GM10248 (cell line): Measurements from ENCODE around the gene BBOX1.

Source experiments
- CTCF ChIA-PET: fragments of 300-600 bp; sonication (Branson Sonifier 250); formaldehyde crosslinking; extraction: SDS; loops from one replicate; lab custom pipeline; 2021; ENCODE audit warnings: antibody characterized with exemption; lab: Yijun Ruan, JAX
- POLR2A ChIA-PET: fragments of 350-650 bp; sonication (Branson Sonifier 250); formaldehyde crosslinking; extraction: SDS; loops from one replicate; lab custom pipeline; 2020; ENCODE audit warnings: antibody characterized with exemption; lab: Yijun Ruan, JAX
- DNase-seq: peaks from one replicate; pipeline ENCODE4 v3.0.0; 2012; ENCODE audit errors: extremely low spot score
- TF ChIP-seq, protein P1 (sequence below): IDR thresholded peaks from 2 replicates; pipeline ENCODE4 v1.5.1; 2012; ENCODE audit warnings: mild to moderate bottlenecking, low read depth; ENCODE audit errors: extremely low read depth, missing control alignments, control extremely low read depth

The BBOX1 gene

DNA sequence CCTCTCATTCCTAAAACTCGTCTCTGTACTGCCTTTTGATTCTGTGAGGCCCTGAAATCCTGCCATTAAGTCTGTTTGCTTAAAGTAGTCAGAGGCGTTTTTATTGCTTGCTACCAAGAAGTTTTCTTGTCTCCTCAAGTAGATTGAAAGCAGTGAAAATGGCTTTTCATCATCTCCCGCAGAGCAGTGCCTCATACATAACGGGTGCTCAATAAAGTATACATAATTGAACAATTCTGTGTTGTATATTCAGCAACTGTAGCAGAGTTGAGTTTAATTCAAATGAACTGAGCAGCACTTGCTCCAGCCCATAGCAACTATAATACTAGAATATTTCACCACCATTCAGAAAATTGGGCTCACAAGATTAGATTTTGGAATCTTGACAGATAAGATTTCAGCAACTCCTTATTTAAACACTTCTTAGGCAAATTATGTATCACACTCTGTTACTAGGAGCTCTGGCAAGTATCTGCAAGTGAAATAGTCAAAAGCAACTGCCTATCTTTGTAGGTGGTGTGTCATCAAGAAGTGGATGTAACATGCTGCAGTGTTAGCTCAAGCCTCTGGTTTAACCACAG lies 26.7 kb upstream of the BBOX1 start:
- POLR2A ChIA-PET, result no interaction called here
- no peak for DNase-seq
- TF ChIP-seq, protein P1, sequence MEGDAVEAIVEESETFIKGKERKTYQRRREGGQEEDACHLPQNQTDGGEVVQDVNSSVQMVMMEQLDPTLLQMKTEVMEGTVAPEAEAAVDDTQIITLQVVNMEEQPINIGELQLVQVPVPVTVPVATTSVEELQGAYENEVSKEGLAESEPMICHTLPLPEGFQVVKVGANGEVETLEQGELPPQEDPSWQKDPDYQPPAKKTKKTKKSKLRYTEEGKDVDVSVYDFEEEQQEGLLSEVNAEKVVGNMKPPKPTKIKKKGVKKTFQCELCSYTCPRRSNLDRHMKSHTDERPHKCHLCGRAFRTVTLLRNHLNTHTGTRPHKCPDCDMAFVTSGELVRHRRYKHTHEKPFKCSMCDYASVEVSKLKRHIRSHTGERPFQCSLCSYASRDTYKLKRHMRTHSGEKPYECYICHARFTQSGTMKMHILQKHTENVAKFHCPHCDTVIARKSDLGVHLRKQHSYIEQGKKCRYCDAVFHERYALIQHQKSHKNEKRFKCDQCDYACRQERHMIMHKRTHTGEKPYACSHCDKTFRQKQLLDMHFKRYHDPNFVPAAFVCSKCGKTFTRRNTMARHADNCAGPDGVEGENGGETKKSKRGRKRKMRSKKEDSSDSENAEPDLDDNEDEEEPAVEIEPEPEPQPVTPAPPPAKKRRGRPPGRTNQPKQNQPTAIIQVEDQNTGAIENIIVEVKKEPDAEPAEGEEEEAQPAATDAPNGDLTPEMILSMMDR, result no peak
- CTCF ChIA-PET, result no interaction called here

- no peak for DNase-seq
- POLR2A ChIA-PET, result no interaction called here
- CTCF ChIA-PET, result no interaction called here
- TF ChIP-seq, protein P1, result no peak
Measured at GRCh38 chr11:27018902-27019529, 21.6 kb upstream of the BBOX1 start.

DNA sequence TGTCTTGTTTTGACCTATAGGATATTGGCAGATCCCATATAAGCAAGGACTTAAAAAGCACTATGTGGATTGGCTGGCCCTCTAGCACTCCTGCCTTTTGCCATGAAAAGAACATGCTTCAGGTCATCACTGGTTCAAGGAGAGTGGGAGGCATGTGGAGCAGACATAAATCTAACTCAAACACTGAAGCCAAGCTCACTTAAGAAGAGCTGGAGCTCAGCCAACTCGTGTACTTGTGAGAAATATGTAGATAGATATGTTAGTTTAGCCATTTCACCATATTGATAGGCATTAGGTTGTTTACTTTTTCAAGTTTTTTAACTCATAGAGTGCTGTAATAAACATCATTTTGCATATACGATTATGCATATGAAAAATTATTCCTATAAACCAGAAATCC lies 19.9 kb upstream of the BBOX1 start:
- POLR2A ChIA-PET, result no interaction called here
- CTCF ChIA-PET, result no interaction called here

GRCh38 chr11:27022659-27023251 lies 17.9 kb upstream of the BBOX1 start:
- TF ChIP-seq, protein P1, result no peak
- POLR2A ChIA-PET, result no interaction called here
- no peak for DNase-seq
- CTCF ChIA-PET, result interaction anchor here (0.6 kb wide), 1 partner anchor 13 kb away, joined by 4 read pairs; no protein-coding TSS in a partner anchor

More for the DNA sequence above, 19.9 kb upstream of the BBOX1 start:
- DNase-seq, result no peak
- TF ChIP-seq, protein P1, result no peak

GRCh38 chr11:27024865-27025264 lies 15.8 kb upstream of the BBOX1 start:
- TF ChIP-seq, protein P1, result no peak
- ChIA-PET CTCF (interaction anchor here (1.3 kb wide), 1 partner anchor 21 kb away, joined by 3 read pairs; no protein-coding TSS in a partner anchor), POLR2A (no interaction called here)
- DNase-seq, result no peak

DNA sequence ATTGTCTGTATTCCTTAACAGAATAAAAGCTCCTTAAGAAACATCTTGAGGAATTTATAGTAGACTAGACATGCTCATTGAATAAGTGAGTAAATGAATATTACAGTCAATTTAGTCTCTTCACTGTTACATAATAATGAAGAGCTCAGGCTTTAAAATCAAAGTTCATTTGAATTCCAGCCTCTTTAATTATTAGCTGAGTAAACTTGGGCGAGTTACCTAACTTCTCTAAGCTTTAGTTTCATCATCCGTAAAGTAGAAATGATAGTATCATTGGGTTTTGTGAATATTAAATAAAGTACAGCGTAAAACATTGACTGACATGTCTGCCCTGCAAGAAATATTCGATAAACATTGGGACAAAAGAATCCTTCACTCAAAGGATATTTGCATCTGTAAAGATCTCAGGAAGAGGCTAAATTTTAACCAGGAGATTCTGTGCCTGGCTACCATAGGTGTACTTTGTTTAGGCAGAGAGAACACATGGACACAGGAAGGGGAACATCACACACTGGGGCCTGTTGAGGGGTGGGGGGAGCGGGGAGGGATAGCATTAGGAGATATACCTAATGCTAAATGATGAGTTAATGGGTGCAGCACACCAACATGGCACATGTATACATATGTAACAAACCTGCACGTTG lies 15.2 kb upstream of the BBOX1 start:
- DNase-seq, result no peak
- ChIA-PET CTCF (interaction anchor here (1.3 kb wide), 1 partner anchor 20 kb away, joined by 3 read pairs; no protein-coding TSS in a partner anchor), POLR2A (no interaction called here)

More for the DNA sequence above, 15.2 kb upstream of the BBOX1 start:
- TF ChIP-seq, protein P1, result no peak
